Central memory CD4-positive, alpha-beta T cell (primary cell): ENCODE measurements around the gene CTSG.
"Not testable (repeated sequence)": the region's sequence is repeated elsewhere in the genome, so short reads cannot be mapped to it uniquely, and the experiment has no call there.

ENCODE experiments used
- DNase-seq: peaks from one replicate; pipeline ENCODE4 v3.0.0; 2022

Gene CTSG

GRCh38 chr14:24542346-24542936, 33.6 kb downstream of the CTSG start:
- no peak for DNase-seq

DNA sequence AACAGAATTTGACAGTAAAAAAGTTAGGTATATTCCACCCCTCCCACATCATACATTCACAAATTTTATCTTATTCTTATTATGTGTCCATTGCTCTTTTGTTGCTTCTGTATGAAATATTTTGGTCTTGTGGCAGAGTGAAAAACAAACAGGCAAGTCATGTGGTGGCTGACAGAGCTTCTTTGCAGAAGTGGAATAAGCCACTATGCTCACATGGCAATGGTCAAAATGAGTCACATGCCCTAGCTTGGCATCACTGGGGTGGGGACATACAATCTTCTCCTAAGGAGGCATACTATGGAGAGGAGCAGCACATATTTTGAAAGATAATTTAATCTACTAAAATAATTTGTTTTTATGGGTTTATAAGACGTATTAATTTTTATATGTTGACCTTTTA, 40.3 kb downstream of the CTSG start:
- no peak for DNase-seq

- DNase-seq = no peak
Observed at GRCh38 chr14:24534286-24534685, 41.8 kb downstream of the CTSG start.

DNA sequence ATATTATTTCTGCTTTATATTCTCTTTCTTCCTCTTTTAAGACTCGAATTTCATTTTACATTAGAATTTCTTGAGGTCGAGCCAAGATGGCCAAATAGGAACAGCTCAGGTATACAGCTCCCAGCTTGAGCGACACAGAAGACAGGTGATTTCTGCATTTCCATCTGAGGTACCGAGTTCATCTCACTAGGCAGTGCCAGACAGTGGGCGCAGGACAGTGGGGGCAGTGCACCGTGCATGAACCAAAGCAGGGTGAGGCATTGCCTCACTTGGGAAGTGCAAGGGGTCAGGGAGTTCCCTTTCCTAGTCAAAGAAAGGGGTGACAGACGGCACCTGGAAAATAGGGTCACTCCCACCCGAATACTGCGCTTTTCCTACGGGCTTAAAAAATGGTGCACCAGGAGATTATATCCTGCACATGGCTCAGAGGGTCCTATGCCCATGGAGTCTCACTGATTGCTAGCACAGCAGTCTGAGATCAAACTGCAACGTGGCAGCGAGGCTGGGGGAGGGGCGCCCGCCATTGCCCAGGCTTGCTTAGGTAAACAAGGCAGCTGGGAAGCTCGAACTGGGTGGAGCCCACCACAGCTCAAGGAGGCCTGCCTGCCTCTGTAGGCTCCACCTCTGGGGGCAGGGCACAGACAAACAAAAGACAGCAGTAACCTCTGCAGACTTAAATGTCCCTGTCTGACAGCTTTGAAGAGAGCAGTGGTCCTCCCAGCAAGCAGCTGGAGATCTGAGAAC, 50.0 kb downstream of the CTSG start:
- DNase-seq = not testable (repeated sequence)
